HL-60/S4 treated with retinoic acid at 250 ng/mL for 4 days and 3 days (cell line): ENCODE measurements around the gene LMAN2.

Experiments
- in situ Hi-C: fragments of 300-500 bp; cut with MboI; formaldehyde crosslinking; loops from 2 replicates; pipeline ENCODE4 v1.7.0; 2022; ENCODE audit warnings: low sequenced_read_pairs

The LMAN2 gene

GRCh38 chr5:177328545-177329231 is 22.8 kb downstream of the LMAN2 start:
- in situ Hi-C loops = no loop called here

- in situ Hi-C loops = no loop called here
Observed at GRCh38 chr5:177327539-177328522, 23.6 kb downstream of the LMAN2 start.

DNA sequence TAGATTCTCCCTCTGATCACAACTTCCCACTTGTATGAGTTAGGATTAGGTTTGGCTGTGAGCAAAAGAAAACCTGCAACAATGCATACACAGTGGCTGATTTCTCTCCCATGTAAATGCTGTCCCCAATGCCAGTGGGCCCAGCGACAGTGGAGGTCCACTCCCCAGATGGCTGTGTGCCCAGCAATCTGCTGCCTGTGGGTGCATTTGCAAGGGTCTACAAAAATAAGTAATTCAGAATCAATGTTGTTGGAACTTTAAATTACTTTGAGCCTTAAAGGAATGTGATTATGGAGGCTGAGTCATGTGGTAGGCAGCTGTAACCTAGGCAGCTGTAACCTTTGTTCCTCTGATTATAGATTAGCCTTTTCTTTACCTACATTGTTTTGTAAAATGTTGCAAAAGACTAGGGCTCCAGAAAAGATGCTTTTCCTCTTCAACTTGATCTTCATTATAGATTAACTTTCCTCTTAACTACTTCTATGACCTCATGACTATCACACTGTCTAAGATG is 25.5 kb downstream of the LMAN2 start:
- in situ Hi-C loops = no loop called here

- in situ Hi-C loops = no loop called here
Observed at GRCh38 chr5:177320879-177321278, 30.6 kb downstream of the LMAN2 start.

GRCh38 chr5:177319913-177320588 is 31.4 kb downstream of the LMAN2 start:
- in situ Hi-C loops = no loop called here

DNA sequence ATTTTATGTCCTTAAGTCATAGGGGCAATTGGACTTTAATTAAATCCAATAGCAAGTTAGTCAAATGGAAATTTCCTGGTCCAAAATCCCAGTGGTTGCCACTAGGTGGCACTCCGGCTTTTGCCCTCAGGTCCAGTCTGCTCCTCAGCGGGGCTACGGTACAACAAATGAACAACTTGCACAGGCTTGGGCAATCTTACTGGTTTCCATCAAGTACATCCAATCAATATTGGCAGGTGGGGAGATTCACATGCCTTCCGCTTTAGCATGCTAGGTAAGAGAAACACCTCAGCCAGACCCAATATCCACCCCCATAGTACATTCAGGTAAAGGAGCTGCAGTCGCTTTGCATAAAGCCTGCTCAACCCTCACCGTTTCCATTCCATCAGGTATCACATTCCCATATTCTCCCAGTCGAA is 33.5 kb downstream of the LMAN2 start:
- in situ Hi-C loops = no loop called here

- in situ Hi-C loops = no loop called here
Observed at GRCh38 chr5:177316005-177316404, 35.5 kb downstream of the LMAN2 start.

GRCh38 chr5:177315411-177315810 is 36.1 kb downstream of the LMAN2 start:
- in situ Hi-C loops = no loop called here

DNA sequence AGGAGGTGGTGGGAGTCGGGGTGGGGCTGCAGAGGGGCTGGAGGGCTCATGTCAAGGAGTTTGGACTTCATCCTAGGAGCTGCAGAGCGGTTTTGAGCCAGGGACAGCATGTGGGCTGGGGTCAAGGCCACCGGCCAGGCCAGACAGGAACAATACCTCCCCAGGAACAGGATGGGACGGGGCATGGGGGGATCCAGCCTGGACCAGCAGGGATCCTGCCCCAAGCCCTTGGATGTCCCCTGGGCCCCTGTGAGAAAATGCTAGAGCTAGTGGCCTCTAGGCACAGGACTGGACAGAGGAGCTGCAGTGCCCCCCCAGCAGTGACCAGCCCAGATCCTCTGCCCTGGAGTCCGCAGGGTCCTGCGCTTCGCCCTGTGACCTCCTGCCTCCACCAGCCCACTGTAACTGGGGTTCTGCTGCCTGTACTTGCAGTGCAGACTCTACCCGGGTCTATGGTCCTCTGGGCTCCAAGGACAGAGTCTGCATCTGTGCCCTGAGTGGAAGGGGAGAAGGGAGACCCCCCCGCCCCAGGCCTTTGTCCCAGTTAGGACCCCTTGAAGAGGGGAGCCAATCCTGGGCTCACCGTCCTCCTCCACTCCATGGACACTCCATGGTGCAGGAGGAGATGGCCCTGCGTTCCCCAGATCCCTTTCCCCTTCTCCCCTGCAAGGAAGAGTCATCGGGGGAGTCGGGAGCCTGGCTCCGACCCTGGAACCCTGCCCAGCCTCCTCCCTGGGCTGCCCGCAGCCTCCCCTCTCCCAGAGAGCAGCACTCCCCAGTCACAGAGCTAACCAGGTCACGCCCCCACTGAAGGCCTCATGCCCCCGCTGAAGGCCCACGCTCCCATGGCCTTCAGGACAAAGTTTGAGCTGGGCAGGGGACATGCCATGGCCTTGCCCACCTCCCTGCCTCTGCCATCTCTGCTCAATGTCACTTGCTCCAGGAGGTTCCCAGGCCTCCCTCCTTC is 36.8 kb downstream of the LMAN2 start:
- in situ Hi-C loops = no loop called here

DNA sequence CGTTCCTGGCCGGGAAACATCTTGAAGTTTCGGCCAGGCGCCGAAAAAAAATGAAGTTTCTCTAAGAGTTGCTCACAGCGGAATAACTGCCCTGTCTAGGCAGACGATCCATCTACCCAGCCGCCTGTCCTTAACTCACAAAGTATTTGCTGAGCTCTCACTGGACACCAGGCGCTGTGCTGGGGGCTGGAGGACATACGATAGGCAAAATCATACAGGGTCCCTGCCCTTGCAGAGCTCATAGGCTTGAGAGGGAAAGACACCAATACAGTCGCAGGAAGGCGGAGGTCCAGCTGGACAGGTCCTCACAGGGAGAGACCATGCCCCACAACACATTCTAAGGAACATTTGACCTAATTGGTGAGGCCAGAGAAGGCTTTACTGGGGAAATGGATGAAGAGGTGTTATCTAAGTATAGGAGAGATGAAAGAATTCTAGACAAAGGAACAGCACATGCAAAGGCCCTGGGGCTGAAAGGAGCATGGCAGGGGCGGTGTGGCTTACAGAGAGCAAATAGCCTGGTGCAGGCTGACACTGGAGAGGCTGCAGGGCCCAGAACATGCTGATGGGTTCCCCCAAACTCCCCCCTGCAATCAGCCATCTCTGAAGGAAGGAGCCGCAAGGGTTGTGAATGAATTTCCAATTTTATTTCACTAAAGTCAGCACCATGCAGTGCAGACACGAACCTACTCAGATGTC is 37.8 kb downstream of the LMAN2 start:
- in situ Hi-C loops = no loop called here

GRCh38 chr5:177312649-177313181 is 38.8 kb downstream of the LMAN2 start:
- in situ Hi-C loops = no loop called here

- in situ Hi-C loops = no loop called here
Observed at GRCh38 chr5:177311723-177312648, 39.5 kb downstream of the LMAN2 start, which contains the start of gene MXD3. Gene MXD3 (minus strand): TSS chr5:177311898. CDS start chr5:177311830, 68 bp downstream.

DNA sequence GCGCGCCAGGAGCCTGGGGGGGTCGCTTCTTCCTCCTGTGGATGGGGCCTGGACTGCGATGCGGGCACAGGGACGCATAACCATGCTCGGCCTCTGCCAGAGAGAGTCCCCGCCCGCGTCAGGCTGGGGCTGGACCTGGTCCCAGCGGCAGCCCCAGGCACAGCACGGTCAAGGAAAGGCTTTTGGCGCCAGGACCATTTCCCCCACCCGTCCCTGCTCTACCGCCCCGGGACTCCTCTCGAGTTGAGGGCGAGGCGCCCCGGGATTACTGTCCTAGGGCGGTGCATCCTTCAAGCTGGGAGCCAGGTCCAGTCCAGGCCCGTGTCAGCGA is 40.1 kb downstream of the LMAN2 start:
- in situ Hi-C loops = no loop called here

GRCh38 chr5:177310757-177311391 is 40.6 kb downstream of the LMAN2 start:
- in situ Hi-C loops = no loop called here

- in situ Hi-C loops = no loop called here
Observed at GRCh38 chr5:177310332-177310731, 41.1 kb downstream of the LMAN2 start.

GRCh38 chr5:177309351-177310191 is 41.9 kb downstream of the LMAN2 start:
- in situ Hi-C loops = no loop called here

GRCh38 chr5:177308740-177309139 is 42.7 kb downstream of the LMAN2 start:
- in situ Hi-C loops = no loop called here
